HepG2 (cell line): ENCODE results near the gene CD19. TPM values are rescaled to one million over a fixed set of nuclear protein-coding genes. Genes with fewer than 3 reads are reported as not detected.

Experiments
- ATAC-seq: fragments of 200-7000 bp; cut with Tn5 transposase; 3 replicates; pipeline ENCODE4 v1.9.1; 2020; ENCODE audit warnings: mild to moderate bottlenecking, moderate library complexity
- BruUV-seq: library from RNA; stranded (reverse); fragments of 400-500 nt; replicated peaks from 2 replicates; lab custom pipeline; 2021; lab: Mats Ljungman, UMichigan
- CTCF ChIA-PET: fragments of 300-600 bp; formaldehyde crosslinking; extraction: SDS; loops from one replicate; lab custom pipeline; 2021; ENCODE audit warnings: low total read pairs, inconsistent platforms, low intra/inter-chr PET ratio; lab: Yijun Ruan, JAX
- POLR2A ChIA-PET: fragments of 350-600 bp; sonication (Branson Sonifier 250); formaldehyde crosslinking; loops from one replicate; lab custom pipeline; 2020; ENCODE audit warnings: antibody characterized with exemption, inconsistent platforms; lab: Yijun Ruan, JAX
- DNase-seq: peaks from one replicate; pipeline ENCODE4 v3.0.0-alpha.2; 2015; ENCODE audit warnings: low spot score
- FAIRE-seq: peaks from 3 replicates; lab custom pipeline; 2011; peaks lifted over from hg19 to GRCh38; lab: Jason Lieb, UNC
- H2AFZ ChIP-seq: one replicate; pipeline ENCODE4 v1.6.1; 2011; ENCODE audit warnings: low read length, inconsistent platforms
- H3K27ac ChIP-seq: fragments of 300-600 bp; 3 replicates; pipeline ENCODE4 v1.8.0; 2011; ENCODE audit warnings: mixed run types, mild to moderate bottlenecking, mixed read lengths, low read length, inconsistent platforms; ENCODE audit not compliant: insufficient read depth; ENCODE audit errors: extremely low read length
- H3K27me3 ChIP-seq, 2 experiments: fragments of 200-600 bp in 1 of 2; 2 replicates in 1 of 2; 3 replicates in 1 of 2; pipeline versions ENCODE4 v1.6.0 to v1.8.0; 2011; ENCODE audit warnings: low read length in 2 of 2, mild to moderate bottlenecking in 2 of 2, moderate library complexity in 2 of 2, inconsistent platforms in 1 of 2; ENCODE audit not compliant: insufficient read depth in 2 of 2, control insufficient read depth in 1 of 2
- H3K36me3 ChIP-seq, 2 experiments: fragments of 200-600 bp in 1 of 2; replicated peaks in 1 of 2; 2 replicates in 1 of 2; 3 replicates in 1 of 2; pipeline versions ENCODE4 v1.5.1 to v1.8.0; 2011; ENCODE audit warnings: low read length in 2 of 2, inconsistent platforms in 1 of 2; ENCODE audit not compliant: insufficient read depth in 2 of 2, control insufficient read depth in 1 of 2
- H3K4me1 ChIP-seq: 2 replicates; pipeline ENCODE4 v1.5.1; 2012; ENCODE audit warnings: low read length, inconsistent platforms; ENCODE audit not compliant: insufficient read depth
- H3K4me2 ChIP-seq: 2 replicates; pipeline ENCODE4 v1.6.0; 2011; ENCODE audit warnings: low read depth, low read length, inconsistent platforms
- H3K4me3 ChIP-seq, 3 experiments: fragments of 200-600 bp in 1 of 3; sonication (generic), shearing (Covaris generic) in 1 of 3; replicated peaks in 1 of 3; 2 replicates each; pipeline ENCODE4 v1.5.1; 2011 to 2016; ENCODE audit warnings: low read length in 3 of 3, inconsistent platforms in 2 of 3, low read depth in 2 of 3, mild to moderate bottlenecking in 2 of 3, control low read depth in 1 of 3, mixed read lengths in 1 of 3; ENCODE audit not compliant: insufficient read depth in 1 of 3
- H3K79me2 ChIP-seq: one replicate; pipeline ENCODE4 v1.6.1; 2011; ENCODE audit warnings: low read length, inconsistent platforms; ENCODE audit not compliant: insufficient read depth
- H3K9ac ChIP-seq: 2 replicates; pipeline ENCODE4 v1.6.0; 2011; ENCODE audit warnings: mild to moderate bottlenecking, low read depth, low read length, inconsistent platforms; ENCODE audit not compliant: insufficient read depth
- H3K9me3 ChIP-seq: 2 replicates; pipeline ENCODE4 v1.5.1; 2012; ENCODE audit warnings: mild to moderate bottlenecking, low read length
- H4K20me1 ChIP-seq: 2 replicates; pipeline ENCODE4 v1.6.0; 2011; ENCODE audit warnings: inconsistent platforms, mild to moderate bottlenecking, low read length, moderate library complexity; ENCODE audit not compliant: insufficient read depth
- AGO1 ChIP-seq: fragments of 200-400 bp; formaldehyde crosslinking; IDR thresholded peaks from 2 replicates; pipeline ENCODE4 v1.6.1; 2017; ENCODE audit warnings: mild to moderate bottlenecking, low read depth, low read length, moderate library complexity; ENCODE audit not compliant: poor library complexity, severe bottlenecking
- EZH2 ChIP-seq: conservative IDR thresholded peaks from 2 replicates; pipeline ENCODE4 v1.6.1; 2012; ENCODE audit warnings: mild to moderate bottlenecking, low read depth, low read length, moderate library complexity
- TCF7 ChIP-seq: sonication (generic); IDR thresholded peaks from 2 replicates; pipeline ENCODE4 v1.6.1; 2016; ENCODE audit warnings: antibody characterized with exemption, low read depth
- ZNF292 ChIP-seq: sonication (generic); formaldehyde crosslinking; IDR thresholded peaks from 2 replicates; pipeline ENCODE4 v1.8.1; 2022; ENCODE audit warnings: mild to moderate bottlenecking, low read depth, missing genetic modification reagents, borderline replicate concordance
- ZNF317 ChIP-seq: sonication (generic); formaldehyde crosslinking; IDR thresholded peaks from 2 replicates; pipeline ENCODE4 v1.5.0; 2020; ENCODE audit warnings: mild to moderate bottlenecking, missing genetic modification reagents
- ZSCAN29 ChIP-seq: sonication (generic); formaldehyde crosslinking; conservative IDR thresholded peaks from 2 replicates; pipeline ENCODE4 v1.4.0; 2020; ENCODE audit warnings: mild to moderate bottlenecking, missing genetic modification reagents
- WGBS: methylation state at CpG from one replicate; pipeline ENCODE4 v1.1.6; 2017; ENCODE audit warnings: low lambda C conversion rate; 5-methylcytosine and 5-hydroxymethylcytosine counted together
- in situ Hi-C: cut with HindIII; loops from 2 replicates; pipeline ENCODE4 v1.10.0; 2017; ENCODE audit warnings: low pct_unique_long_range_greater_than_20kb; ENCODE audit not compliant: extremely low pct_ligation_motif_present
- intact Hi-C: fragments of 100-400 bp; cut with micrococcal nuclease; formaldehyde crosslinking; loops from one replicate; pipeline ENCODE4 v1.10.0; 2022; ENCODE audit not compliant: unreplicated experiment
- polyA plus RNA-seq, 8 experiments: library from polyadenylated mRNA; depleted of rRNA in 3 of 8; stranded (reverse) in 7 of 8; unstranded in 1 of 8; fragments of >200 nt; fragmentation: Illumina TruSeq in 4 of 8; extraction: Trizol in 4 of 8; gene quantifications; 2 replicates each; pipeline versions ENCODE4 v1.2.1 to v1.2.3, GENCODE V29; 2011 to 2016; ENCODE audit warnings: low read depth in 4 of 8, missing spikeins in 1 of 8, mixed read lengths in 1 of 8; ENCODE audit not compliant: insufficient read depth in 1 of 8
- total RNA-seq, 5 experiments: library from RNA; depleted of rRNA; stranded (reverse); fragments of >200 nt; fragmentation: Illumina TruSeq; extraction: Trizol; gene quantifications; 2 replicates each; pipeline ENCODE4 v1.2.3, GENCODE V29; 2016; ENCODE audit warnings: low read depth in 1 of 5
- TF ChIP-seq, protein P1 (sequence below): sonication (generic); formaldehyde crosslinking; IDR thresholded peaks from 2 replicates; pipeline ENCODE4 v1.4.0; 2020; ENCODE audit warnings: missing genetic modification reagents

CD19 gene
- total and polyA plus RNA-seq, 2 of the 13 experiments (the other 11 are each of a cell fraction or from before 2014, with no cell fraction given), result 0.55 to 1.1 TPM

DNA sequence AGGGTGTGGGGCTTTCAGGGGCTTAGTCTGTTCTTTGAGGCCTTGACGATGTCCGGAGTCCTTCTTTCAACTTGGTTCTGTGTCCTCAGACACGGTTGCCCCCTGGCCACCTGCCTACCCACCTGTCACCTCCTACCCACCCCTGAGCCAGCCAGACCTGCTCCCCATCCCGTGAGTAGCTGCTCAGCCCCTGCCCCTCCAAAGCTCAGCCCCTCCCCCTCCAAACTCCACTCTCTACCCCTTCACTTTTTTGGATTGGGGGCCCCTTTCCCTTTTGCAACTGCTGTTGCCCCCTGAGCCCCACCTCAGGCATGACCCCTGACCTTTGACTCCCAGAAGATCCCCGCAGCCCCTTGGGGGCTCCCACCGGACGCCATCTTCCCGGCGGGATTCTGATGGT is 54.3 kb downstream of the CD19 start (continued):
- TF ChIP-seq, protein P1, sequence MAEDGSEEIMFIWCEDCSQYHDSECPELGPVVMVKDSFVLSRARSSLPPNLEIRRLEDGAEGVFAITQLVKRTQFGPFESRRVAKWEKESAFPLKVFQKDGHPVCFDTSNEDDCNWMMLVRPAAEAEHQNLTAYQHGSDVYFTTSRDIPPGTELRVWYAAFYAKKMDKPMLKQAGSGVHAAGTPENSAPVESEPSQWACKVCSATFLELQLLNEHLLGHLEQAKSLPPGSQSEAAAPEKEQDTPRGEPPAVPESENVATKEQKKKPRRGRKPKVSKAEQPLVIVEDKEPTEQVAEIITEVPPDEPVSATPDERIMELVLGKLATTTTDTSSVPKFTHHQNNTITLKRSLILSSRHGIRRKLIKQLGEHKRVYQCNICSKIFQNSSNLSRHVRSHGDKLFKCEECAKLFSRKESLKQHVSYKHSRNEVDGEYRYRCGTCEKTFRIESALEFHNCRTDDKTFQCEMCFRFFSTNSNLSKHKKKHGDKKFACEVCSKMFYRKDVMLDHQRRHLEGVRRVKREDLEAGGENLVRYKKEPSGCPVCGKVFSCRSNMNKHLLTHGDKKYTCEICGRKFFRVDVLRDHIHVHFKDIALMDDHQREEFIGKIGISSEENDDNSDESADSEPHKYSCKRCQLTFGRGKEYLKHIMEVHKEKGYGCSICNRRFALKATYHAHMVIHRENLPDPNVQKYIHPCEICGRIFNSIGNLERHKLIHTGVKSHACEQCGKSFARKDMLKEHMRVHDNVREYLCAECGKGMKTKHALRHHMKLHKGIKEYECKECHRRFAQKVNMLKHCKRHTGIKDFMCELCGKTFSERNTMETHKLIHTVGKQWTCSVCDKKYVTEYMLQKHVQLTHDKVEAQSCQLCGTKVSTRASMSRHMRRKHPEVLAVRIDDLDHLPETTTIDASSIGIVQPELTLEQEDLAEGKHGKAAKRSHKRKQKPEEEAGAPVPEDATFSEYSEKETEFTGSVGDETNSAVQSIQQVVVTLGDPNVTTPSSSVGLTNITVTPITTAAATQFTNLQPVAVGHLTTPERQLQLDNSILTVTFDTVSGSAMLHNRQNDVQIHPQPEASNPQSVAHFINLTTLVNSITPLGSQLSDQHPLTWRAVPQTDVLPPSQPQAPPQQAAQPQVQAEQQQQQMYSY (CRISPR knock-in tag), result no peak
- TF ChIP-seq AGO1, result no peak
- TF ChIP-seq ZNF317 (CRISPR knock-in tag), result no peak
- TF ChIP-seq ZSCAN29 (CRISPR knock-in tag), result no peak
- no peak for TF ChIP-seq TCF7
- no peak for TF ChIP-seq ZNF292 (CRISPR knock-in tag)
- TF ChIP-seq, all 625 proteins: peak for 0

DNA sequence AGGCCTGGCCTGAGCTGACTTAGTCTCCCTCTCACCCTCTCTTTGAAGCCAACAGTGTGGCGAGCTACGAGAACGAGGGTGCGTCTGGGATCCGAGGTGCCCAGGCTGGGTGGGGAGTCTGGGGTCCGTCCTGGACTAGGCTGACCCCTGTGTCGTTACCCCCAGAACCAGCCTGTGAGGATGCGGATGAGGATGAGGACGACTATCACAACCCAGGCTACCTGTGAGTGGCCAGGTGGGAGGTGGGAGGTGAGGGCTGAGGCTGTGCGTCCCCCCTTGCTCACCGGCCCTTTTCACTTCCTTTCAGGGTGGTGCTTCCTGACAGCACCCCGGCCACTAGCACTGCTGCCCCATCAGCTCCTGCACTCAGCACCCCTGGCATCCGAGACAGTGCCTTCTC is 54.7 kb downstream of the CD19 start:
- H3K4me3 ChIP-seq, result no peak overlapping the region
- H3K27me3 ChIP-seq, result no peaks in the 10 kb centered on the region
- no peak overlapping the region for H3K27ac ChIP-seq
- intact Hi-C loops, result no loop called here
- ChIA-PET CTCF (no interaction called here), POLR2A (no interaction called here)
- FAIRE-seq, result no peak
- no peak overlapping the region for H2AFZ ChIP-seq
- peaks cover 6% of the 10 kb centered on the region for H3K4me1 ChIP-seq
- H3K9me3 ChIP-seq, result no peaks in the 10 kb centered on the region
- no TSS peak for BruUV-seq
- ATAC-seq, result no peak
- no peak overlapping the region for H3K4me2 ChIP-seq
- WGBS, result 84% methylated on average over 12 of the region's 13 CpGs
- TF ChIP-seq EZH2, result no peak
- H3K36me3 ChIP-seq, result peaks cover 15 to 36% of the 10 kb centered on the region in 2 experiments; a peak in 4 of 5 replicates
- H3K9ac ChIP-seq, result no peak overlapping the region
- in situ Hi-C loops, result no loop called here
- H4K20me1 ChIP-seq, result no peaks in the 10 kb centered on the region
- DNase-seq, result no peak
- H3K79me2 ChIP-seq, result no peaks in the 10 kb centered on the region
